HL-60 (cell line): ENCODE data around the gene GPATCH1.

Experiments
- CTCF ChIP-seq: IDR thresholded peaks from one replicate; pipeline ENCODE4 v1.5.1; 2011; ENCODE audit warnings: low read length, control low read depth, inconsistent platforms; ENCODE audit not compliant: insufficient read depth
- GABPA ChIP-seq: IDR thresholded peaks from 2 replicates; pipeline ENCODE4 v1.6.1; 2012; ENCODE audit warnings: low read depth
- POLR2AphosphoS5 ChIP-seq: IDR thresholded peaks from 2 replicates; pipeline ENCODE4 v1.6.1; 2012; ENCODE audit warnings: low read depth
- REST ChIP-seq: IDR thresholded peaks from 2 replicates; pipeline ENCODE4 v1.6.1; 2012; ENCODE audit warnings: low read depth; ENCODE audit not compliant: insufficient replicate concordance

GRCh38 chr19:33086955-33087354 lies 6.0 kb downstream of the GPATCH1 start:
- TF ChIP-seq CTCF (no peak), POLR2AphosphoS5 (no peak), REST (no peak), GABPA (no peak)
